Mononuclear cell (primary cell): ENCODE results near the gene PARP9. TPM values are rescaled to one million over a fixed set of nuclear protein-coding genes. Genes with fewer than 3 reads are reported as not detected.

ENCODE experiments used
- H3K27me3 ChIP-seq: 2 replicates; pipeline ENCODE4 v1.6.0; 2011; ENCODE audit warnings: low read length, control low read depth; ENCODE audit not compliant: insufficient read depth
- H3K4me1 ChIP-seq: 2 replicates; pipeline ENCODE4 v1.5.1; 2011; ENCODE audit warnings: mild to moderate bottlenecking, low read length, control low read depth; ENCODE audit not compliant: insufficient read depth
- H3K4me3 ChIP-seq: 2 replicates; pipeline ENCODE4 v1.5.1; 2011; ENCODE audit warnings: mild to moderate bottlenecking, low read length, moderate library complexity
- H3K9me3 ChIP-seq: 2 replicates; pipeline ENCODE4 v1.5.1; 2011; ENCODE audit warnings: low read depth, mild to moderate bottlenecking, control low read depth, low read length
- total RNA-seq: library from RNA; depleted of rRNA; stranded (reverse); fragments of >200 nt; gene quantifications from one replicate; pipeline ENCODE4 v1.2.3, GENCODE V29; 2012

PARP9 gene
- total RNA-seq, 1 donor, result 25.6 TPM

DNA sequence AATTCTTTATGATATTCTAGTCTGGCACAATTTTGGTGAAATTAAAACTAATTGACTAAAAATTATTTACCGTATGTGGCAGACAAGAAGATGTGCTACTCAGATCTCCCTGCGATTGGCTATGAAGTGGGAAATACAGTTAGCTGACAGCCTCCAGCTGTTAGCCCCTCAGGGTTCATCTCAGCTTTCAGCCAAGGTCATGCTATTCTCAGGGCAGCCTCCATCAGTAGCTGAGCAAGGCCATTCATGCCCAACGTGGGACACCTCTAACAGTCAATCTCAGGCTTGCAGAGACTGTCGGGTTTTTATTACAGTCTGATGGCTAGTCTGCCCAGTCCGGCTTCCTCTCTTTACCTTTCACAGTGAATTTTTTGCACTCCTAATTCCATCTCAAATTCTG lies 6.7 kb downstream of the PARP9 start:
- no peaks in the 10 kb centered on the region for H3K9me3 ChIP-seq
- H3K4me1 ChIP-seq, result peaks cover 23% of the 10 kb centered on the region
- H3K27me3 ChIP-seq, result no peaks in the 10 kb centered on the region
- H3K4me3 ChIP-seq, result no peak overlapping the region

- Histone ChIP-seq H3K27me3 (no peaks in the 10 kb centered on the region), H3K9me3 (no peaks in the 10 kb centered on the region), H3K4me3 (no peak overlapping the region), H3K4me1 (peaks cover 5% of the 10 kb centered on the region)
Observed at GRCh38 chr3:122555275-122556071, 8.6 kb downstream of the PARP9 start.

- H3K4me1 ChIP-seq, result peaks cover 5% of the 10 kb centered on the region
- no peaks in the 10 kb centered on the region for H3K27me3 ChIP-seq
- no peak overlapping the region for H3K4me3 ChIP-seq
- H3K9me3 ChIP-seq, result no peaks in the 10 kb centered on the region
Observed at GRCh38 chr3:122553171-122553570, 10.9 kb downstream of the PARP9 start.

GRCh38 chr3:122548619-122549018 lies 15.5 kb downstream of the PARP9 start:
- Histone ChIP-seq H3K4me1 (peaks cover under 1% of the 10 kb centered on the region), H3K9me3 (no peaks in the 10 kb centered on the region), H3K27me3 (no peaks in the 10 kb centered on the region), H3K4me3 (no peak overlapping the region)

- Histone ChIP-seq H3K4me1 (no peaks in the 10 kb centered on the region), H3K4me3 (no peak overlapping the region), H3K9me3 (no peaks in the 10 kb centered on the region), H3K27me3 (no peaks in the 10 kb centered on the region)
Observed at GRCh38 chr3:122548076-122548475, 16.0 kb downstream of the PARP9 start.

GRCh38 chr3:122546151-122546550 lies 17.9 kb downstream of the PARP9 start:
- H3K9me3 ChIP-seq, result no peaks in the 10 kb centered on the region
- no peaks in the 10 kb centered on the region for H3K27me3 ChIP-seq
- no peak overlapping the region for H3K4me3 ChIP-seq
- H3K4me1 ChIP-seq, result no peaks in the 10 kb centered on the region

DNA sequence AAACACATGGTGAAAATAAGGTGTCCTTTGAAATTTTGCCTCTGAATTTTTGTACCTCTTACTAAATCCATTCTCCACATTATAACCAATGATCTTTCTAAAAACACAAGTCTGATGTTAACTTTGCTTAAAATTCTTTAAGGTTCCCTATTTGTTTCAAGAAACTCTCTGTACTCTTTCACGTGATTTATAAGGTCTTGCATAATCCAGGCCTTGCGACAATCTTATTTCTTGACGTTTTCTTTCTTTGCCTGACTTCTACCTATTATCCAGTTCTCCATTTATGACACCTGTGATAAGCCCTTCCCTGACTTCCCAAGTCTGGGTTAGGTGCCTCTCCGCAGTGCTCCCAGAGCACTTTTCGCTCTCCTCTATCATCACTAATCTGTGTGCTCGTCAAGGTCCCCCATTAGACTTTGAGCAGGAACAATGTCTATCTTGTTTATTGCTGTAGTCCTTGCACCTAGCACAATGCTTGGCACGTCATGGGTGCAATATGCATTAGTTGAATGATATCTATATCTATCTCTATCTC lies 25.1 kb downstream of the PARP9 start:
- Histone ChIP-seq H3K4me1 (peaks cover 15% of the 10 kb centered on the region), H3K4me3 (no peak overlapping the region), H3K27me3 (no peaks in the 10 kb centered on the region), H3K9me3 (no peaks in the 10 kb centered on the region)

DNA sequence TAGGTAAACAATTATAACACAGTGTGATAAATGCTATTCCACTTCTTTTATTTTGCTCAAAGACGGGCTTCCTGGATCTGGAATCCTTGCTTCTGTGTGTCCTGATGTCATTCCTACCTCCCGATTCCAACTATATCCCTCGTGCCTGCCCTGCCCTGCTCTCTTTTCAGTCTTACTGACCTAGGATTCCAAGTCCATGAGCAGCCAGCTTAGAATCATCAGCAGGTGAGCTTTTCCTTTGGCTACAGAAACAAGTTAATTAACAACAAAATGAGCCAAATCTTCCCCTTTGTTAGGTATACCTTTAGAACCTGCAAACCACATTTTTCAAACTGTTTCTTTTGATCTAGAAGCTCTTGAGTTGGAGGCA lies 27.5 kb downstream of the PARP9 start:
- no peak overlapping the region for H3K4me3 ChIP-seq
- H3K9me3 ChIP-seq, result no peaks in the 10 kb centered on the region
- peaks cover 15% of the 10 kb centered on the region for H3K4me1 ChIP-seq
- no peaks in the 10 kb centered on the region for H3K27me3 ChIP-seq

- no peaks in the 10 kb centered on the region for H3K27me3 ChIP-seq
- H3K9me3 ChIP-seq, result no peaks in the 10 kb centered on the region
- peaks cover 15% of the 10 kb centered on the region for H3K4me1 ChIP-seq
- no peak overlapping the region for H3K4me3 ChIP-seq
Observed at GRCh38 chr3:122535964-122536631, 28.0 kb downstream of the PARP9 start.

DNA sequence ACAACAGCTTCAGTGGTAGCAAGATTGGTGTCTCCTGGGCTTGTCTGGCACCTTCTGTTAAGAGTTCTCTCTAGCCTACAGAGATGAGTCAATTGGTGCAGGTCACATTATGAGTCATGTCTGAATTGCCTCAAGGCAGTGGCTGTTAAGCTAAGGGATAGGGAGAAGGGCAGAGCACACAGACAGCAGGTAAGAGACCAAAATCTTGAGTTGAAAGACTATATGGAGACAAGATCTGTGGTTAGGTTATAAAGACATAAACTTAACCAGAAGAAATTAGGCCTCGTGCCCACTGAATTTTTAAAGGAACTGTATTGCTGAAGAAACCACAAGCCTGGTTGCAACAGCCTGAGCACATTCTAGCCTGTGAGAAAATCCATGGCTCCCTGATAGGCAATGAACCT lies 30.2 kb downstream of the PARP9 start:
- H3K4me3 ChIP-seq, result no peak overlapping the region
- H3K4me1 ChIP-seq, result peaks cover 11% of the 10 kb centered on the region
- no peaks in the 10 kb centered on the region for H3K9me3 ChIP-seq
- H3K27me3 ChIP-seq, result no peaks in the 10 kb centered on the region

DNA sequence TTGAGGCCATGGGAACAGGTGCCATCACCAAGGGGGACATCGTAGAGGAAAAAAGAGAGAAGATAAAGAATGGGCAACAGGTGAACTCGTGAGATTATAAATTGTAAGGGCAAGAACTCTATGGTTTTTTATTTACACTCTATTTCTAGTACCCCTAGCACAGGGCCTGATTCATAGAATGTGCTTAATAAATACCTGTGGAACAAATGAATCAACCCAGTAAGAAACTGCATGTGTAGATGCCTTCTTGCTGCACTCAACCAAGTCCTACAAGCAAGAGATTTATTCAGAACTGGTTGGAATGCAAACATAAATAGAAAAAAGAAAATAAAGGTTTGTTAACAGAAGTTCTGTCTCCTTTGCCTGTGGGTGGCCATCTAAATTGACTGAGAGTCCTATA lies 30.6 kb downstream of the PARP9 start:
- no peak overlapping the region for H3K4me3 ChIP-seq
- no peaks in the 10 kb centered on the region for H3K9me3 ChIP-seq
- no peaks in the 10 kb centered on the region for H3K27me3 ChIP-seq
- peaks cover 10% of the 10 kb centered on the region for H3K4me1 ChIP-seq

GRCh38 chr3:122530164-122530563 lies 33.9 kb downstream of the PARP9 start:
- Histone ChIP-seq H3K4me3 (no peak overlapping the region), H3K4me1 (no peaks in the 10 kb centered on the region), H3K27me3 (no peaks in the 10 kb centered on the region), H3K9me3 (no peaks in the 10 kb centered on the region)

DNA sequence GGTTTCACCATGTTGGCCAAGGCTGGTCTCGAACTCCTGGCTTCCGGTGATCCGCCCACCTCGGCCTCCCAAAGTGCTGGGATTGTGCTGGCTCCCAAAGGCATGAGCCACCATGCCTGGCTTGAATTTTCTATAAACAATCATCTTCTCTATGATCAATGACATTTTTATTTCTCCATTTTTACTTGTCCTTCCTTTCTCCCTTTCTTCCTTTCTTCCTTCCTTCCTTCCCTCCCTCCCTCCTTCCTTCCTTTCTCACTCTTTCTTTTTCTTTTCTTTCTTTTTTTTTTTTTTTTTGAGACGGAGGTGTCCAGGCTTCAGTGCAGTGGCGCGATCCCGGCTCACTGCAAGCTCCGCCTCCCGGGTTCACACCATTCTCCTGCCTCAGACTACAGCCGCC lies 40.8 kb downstream of the PARP9 start:
- no peaks in the 10 kb centered on the region for H3K9me3 ChIP-seq
- no peak overlapping the region for H3K4me3 ChIP-seq
- H3K4me1 ChIP-seq, result no peaks in the 10 kb centered on the region
- H3K27me3 ChIP-seq, result no peaks in the 10 kb centered on the region

GRCh38 chr3:122520861-122521260 lies 43.2 kb downstream of the PARP9 start:
- Histone ChIP-seq H3K9me3 (no peaks in the 10 kb centered on the region), H3K27me3 (no peaks in the 10 kb centered on the region), H3K4me3 (no peak overlapping the region), H3K4me1 (no peaks in the 10 kb centered on the region)

DNA sequence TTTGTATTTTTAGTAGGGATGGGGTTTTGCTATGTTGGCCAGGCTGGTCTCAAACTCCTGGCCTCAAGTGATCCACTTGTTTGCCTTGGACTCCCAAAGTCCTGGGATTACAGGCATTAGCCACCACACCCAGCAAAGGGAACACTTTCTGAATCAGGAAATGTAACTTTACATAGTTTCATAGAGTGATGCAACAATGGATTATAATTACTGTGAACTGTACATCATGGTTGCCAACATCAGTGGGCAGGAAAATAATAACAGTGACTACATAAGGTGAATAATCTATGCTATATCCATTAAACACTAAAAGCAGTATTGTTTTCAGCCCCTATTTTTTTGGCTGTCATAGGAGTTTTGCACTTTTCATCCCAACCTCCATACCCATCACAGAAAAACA lies 44.4 kb downstream of the PARP9 start:
- Histone ChIP-seq H3K4me3 (no peak overlapping the region), H3K9me3 (no peaks in the 10 kb centered on the region), H3K4me1 (peaks cover 5% of the 10 kb centered on the region), H3K27me3 (no peaks in the 10 kb centered on the region)
